Measurements from ENCODE around the gene FGGY.
"Not testable (repeated sequence)": the region's sequence is repeated elsewhere in the genome, so short reads cannot be mapped to it uniquely, and the experiment has no call there.

The FGGY gene

DNA sequence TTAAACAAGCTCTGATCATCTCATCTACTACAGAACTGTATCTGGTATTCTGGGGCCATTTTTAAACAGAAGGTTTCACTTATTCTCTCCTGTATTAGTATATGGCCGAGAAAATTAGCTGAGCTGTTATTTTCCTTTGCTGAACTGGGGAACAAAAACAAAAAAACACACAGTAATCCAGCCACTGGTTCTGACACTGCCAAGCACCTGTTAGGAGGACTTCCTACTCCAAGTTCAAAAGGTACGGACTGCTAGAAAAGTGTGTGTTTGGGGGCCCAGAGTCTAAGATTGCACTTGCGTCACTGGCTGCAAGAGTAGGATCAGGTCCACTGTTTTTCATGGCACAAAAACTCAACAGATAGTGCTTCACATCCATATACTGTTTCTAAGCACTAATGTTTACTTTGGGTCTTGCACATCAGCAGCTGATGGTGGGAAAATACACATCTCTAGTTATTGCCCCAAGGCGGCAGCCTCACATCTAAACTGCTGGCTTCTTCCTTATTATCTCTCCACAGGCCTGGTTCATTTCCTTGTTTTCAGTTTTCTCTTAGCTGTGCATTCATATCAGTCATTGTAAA, 226.1 kb downstream of the FGGY start:
- DNase-seq = no peak

DNA sequence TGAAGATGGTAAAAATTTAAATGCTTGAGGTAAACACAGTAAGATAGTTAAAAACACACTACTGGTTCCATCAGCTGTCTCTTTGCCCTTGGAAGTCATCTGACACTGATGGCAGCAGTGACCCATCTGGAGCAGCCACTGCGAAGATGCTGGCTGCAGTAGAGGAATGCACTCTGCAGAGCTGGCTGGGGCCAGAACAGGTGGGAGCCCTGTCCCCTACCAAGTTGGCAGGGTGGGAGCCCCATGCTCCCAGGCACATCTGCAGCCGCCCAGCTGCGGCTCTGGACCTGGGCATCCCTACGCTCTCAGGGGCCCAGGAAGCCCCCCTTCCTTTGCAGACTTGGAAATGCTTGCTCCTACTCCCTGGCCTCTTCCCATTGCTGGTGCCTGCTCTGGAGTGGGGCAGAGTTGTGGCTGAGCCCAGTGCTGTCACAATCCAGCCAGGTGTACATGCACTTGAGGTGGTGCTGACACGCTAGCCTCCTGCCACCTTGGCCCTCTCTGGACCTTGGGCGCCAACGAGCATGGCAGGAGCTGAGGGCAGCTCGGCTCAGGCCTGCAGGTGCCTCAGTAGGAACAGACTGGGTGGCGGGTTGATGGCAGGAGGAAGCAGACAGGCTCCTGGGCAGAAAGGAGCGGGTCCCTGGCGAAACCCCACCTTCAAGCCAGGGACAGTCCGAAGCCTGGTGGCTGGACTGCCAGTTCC, 227.0 kb downstream of the FGGY start:
- no peak for DNase-seq

DNA sequence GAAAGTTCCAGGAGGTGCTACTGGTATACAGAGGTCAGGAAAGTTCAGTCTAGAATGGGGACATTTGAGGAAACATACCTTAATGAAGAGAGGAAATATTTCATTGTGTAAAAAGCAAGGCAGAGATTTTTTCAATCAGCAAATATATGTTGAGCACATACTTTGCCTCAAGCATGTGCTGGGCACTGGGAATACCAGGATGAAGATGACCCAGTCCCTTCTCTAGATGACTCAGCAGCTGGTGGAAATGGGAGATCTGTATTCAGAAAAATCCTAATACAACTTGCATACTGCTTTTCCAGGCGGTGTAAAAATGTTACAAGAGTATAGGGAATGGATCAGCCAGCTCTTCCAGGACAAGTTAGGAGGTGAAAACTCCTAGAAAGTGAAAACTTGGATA, 229.3 kb downstream of the FGGY start:
- DNase-seq = no peak

DNA sequence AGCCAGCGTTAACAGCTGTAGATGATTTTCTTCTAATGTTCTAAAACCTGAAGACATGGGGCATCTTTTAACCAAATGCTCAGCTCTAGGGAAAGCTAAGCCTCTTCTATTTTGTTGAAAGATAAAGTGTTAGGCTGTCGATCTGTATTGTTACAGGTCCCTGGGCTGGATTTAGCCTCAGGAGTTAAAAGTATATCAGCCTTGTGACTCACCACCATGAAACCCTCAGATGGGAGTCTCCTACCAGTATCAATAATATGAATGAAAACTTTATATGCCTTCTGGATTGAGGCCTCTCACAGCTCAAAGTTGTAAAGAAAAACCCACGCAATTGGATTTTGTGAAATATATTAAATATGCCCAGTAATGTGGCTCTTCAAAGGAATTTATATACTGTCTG, 231.6 kb downstream of the FGGY start:
- no peak for DNase-seq

- no peak for DNase-seq
Observed at GRCh38 chr1:59528900-59529299, 232.0 kb downstream of the FGGY start.

DNA sequence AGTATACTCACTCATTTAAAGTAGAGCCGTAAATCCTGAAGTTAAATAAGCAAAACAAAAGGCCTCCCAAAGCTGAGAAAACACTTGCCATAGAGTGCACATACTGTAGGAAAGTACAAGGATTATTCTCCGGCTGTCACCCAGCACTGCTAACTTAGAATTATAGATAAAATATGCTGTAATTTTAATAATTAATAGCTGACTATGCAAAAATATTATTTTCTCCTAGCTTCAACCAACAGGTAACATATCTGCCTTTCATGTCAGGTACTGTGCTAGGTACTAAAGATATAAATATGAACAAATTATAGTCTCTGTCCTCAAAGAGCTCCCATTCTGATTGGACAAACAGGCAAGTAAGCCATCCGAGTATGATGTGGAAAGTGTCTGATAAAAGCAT, 233.2 kb downstream of the FGGY start:
- DNase-seq = no peak

GRCh38 chr1:59532102-59532501, 235.2 kb downstream of the FGGY start:
- DNase-seq = no peak

- DNase-seq = not testable (repeated sequence)
Observed at GRCh38 chr1:59538476-59538875, 241.6 kb downstream of the FGGY start.

DNA sequence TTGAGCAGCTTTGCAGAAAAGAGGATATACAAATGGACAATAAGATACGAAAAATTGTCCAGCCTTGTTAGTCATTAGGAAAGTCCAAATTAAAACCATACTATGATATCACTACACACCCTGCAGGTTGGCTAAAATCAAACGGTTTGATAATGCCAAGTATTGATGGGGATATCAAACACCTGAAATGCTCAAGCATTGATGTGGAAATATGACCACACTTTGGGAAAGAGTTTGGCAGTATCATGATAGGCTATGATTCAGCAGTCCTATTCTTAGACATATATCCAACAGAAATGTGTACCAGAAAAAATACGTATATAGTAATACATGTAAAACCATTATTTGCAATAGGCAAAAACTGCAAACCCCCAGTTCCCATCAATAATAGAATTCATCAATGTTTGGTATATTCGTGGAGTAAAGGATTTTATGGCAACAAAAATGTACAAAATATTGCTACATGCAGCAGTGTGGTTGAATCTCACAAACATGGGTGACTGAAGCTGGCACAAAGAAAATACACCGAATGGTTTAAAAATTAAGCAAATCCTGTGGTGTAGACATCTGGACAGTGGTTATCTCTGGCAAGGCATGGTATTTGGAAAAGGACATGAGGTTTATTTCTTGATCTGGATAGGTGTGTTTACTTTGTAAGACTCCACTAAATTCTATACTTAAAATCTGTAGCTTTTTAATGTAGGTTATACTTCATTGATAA, 243.2 kb downstream of the FGGY start:
- no peak for DNase-seq

- no peak for DNase-seq
Observed at GRCh38 chr1:59541161-59541560, 244.3 kb downstream of the FGGY start.

DNA sequence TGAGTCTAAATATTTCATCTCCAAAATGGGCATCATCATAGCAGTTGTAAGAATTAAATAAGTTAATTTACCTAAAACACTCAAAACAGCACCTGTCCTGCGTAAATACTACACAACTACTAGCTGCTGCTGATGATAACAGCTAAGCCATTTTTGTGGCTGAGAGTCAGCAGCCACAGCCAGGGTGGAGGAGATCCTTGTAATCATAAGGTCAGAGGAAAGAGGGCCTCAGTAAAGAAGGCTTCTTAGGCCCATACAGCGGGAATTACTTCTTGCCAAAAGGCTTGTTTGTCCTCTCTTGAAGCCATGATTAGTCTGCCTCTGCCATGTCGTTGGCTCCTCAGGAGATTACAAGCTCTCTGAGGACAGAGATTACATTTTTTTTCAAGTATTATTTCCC, 245.0 kb downstream of the FGGY start:
- no peak for DNase-seq

- no peak for DNase-seq
Observed at GRCh38 chr1:59543211-59543668, 246.3 kb downstream of the FGGY start.

- no peak for DNase-seq
Observed at GRCh38 chr1:59544615-59545293, 247.9 kb downstream of the FGGY start.

GRCh38 chr1:59545830-59546229, 248.9 kb downstream of the FGGY start:
- DNase-seq = no peak

DNA sequence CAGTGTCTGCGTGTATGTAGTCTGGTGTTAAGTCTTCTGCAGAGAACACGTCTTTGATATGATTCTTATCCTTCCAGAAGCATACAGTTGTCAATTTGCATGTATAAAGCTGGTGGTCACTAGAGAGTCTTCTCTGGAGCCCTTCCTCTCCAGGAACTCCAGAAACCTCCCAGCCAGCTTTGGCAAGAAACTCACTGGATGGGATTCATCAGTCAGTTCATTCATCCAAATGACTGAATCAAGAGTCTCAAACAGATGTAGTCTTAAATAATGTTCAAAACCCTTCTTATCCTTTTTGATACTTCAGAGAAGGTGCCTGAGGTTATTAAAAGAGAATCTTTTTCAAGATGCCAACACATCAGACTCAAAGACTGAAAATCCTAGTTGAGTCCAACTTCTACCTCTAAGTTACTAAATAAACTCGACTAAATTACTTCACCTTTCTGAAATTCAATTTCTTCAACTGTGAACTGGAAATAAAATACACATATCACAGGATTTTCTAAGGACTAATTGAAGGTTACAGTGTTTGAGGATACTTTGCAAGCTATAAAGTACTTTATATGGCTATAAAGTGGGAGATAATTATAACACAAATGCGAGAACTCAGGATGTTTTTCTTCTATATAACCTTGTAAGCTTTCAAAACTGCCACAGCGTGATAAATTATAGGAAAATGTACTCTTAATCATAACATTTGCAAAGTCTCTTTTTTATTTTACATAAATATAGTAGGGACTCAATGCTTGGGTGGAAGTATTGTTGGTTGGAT, 252.4 kb downstream of the FGGY start:
- DNase-seq = no peak

GRCh38 chr1:59549903-59550302, 253.0 kb downstream of the FGGY start:
- DNase-seq = no peak

DNA sequence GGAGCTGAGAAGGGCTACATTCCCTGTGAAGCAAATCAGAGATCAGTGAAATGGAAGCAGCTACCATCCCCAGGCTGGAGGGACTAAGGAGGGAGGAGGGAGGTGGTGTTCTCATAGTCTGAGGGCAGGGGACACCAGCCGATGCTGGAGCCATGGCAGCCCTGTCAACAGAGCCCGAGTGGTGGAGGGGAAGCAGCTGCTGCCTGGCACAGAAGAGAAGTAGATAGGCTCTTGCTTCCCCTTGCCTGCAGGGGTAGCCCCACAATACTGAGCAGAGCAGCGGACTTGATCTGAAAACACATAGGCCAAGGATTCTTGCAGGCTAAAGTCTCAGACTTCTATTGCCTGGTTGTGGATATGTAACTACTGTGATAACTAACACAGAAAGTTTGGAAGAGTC, 255.1 kb downstream of the FGGY start:
- DNase-seq = no peak

GRCh38 chr1:59553371-59553770, 256.5 kb downstream of the FGGY start:
- no peak for DNase-seq

DNA sequence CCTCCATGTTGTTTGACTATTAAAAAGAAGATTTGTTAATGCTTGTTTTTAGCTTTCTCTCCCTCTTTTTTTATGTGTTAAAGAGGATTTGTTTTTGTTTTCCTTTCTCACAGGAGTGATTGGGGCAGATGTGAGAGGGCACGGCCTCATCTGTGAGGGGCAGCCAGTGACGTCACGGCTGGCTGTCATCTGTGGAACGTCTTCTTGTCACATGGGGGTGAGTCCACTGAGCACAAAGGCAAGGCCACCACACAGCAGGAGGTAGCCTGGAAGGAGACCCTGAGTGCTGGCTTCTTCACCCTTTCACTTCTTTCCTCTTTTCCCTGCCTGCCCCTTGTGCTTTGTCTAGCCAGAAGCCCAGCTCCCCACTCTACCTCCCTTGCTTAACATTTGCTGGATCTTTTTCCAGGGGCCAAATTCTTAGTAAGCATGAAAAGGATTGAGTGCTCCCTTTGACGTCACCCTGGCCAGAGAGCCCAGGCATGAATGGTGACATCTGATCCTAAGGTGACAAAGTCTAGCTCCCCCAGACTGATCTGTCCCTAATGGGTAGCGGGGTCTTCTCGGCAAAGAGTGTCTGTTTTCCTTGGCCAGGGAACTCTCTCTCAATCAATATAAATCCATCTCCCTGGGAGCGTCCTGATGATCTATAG, 257.2 kb downstream of the FGGY start:
- DNase-seq = no peak

- DNase-seq = no peak
Observed at GRCh38 chr1:59554752-59555151, 257.9 kb downstream of the FGGY start.

GRCh38 chr1:59556398-59556797, 259.5 kb downstream of the FGGY start:
- DNase-seq = no peak

DNA sequence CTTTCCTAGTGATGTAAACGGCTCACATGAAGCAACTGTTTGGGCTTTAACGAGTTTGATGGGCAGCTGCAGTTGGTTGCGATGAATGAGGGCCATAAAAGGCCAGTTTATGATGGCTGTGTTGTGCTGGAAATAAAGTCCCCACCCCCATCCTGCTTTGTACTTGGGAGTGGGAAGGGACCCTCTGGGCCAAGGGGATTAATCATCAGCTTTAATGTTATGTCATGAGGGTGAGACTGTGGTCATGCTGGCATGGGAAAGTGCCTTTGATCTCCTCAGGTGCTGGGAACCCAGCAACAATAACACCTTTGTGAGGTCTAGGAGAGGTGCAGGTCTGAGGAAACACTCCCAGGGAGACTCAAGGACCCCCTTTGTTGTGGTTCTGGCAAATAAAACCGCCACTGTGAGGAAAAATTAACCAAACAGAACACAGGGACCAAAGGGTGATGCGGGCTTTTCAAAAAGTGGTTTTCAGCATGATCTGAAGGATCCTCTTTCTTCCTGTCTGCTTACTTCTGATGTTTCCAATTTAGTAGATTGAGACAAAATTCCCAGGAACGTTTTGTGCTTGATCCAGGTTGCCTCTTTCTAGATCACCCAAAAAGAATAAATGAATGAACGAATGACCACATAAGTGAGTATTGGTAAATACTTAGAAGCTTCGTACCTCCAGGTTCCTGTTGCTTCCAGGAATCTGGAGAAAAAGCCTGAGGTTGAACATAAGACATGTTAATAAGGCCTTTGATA, 260.1 kb downstream of the FGGY start:
- DNase-seq = no peak

All from NCI-H748 treated with DMSO at 0.1 percent for 48 hours (cell line).